Activated CD4-positive, alpha-beta T cell treated with anti-CD3 and anti-CD28 coated beads for 24 hours (primary cell): ENCODE results near the gene ASH1L.
"Not testable (repeated sequence)": the region's sequence is repeated elsewhere in the genome, so short reads cannot be mapped to it uniquely, and the experiment has no call there.

ENCODE experiments used
- DNase-seq, 2 donors: peaks; one replicate each; pipeline ENCODE4 v3.0.0-alpha.2; 2020; ENCODE audit warnings: low read depth in 2 of 2

ASH1L gene

GRCh38 chr1:155307247-155307740, 255.3 kb downstream of the ASH1L start:
- DNase-seq: no peak

GRCh38 chr1:155305881-155306391, 256.7 kb downstream of the ASH1L start:
- no peak for DNase-seq

- DNase-seq: no peak
Observed at GRCh38 chr1:155304558-155305063, 258.0 kb downstream of the ASH1L start.

GRCh38 chr1:155301342-155301841, 261.2 kb downstream of the ASH1L start, which contains the start of gene PKLR:
Gene PKLR, minus strand, starts transcription at chr1:155301438. Its CDS starts 43 bp downstream, at chr1:155301395.
- DNase-seq: no peak

- no peak for DNase-seq
Observed at GRCh38 chr1:155300553-155301329, 261.9 kb downstream of the ASH1L start.

GRCh38 chr1:155300024-155300423, 262.6 kb downstream of the ASH1L start:
- DNase-seq: no peak

- DNase-seq: no peak
Observed at GRCh38 chr1:155297384-155297783, 265.2 kb downstream of the ASH1L start.

GRCh38 chr1:155296661-155297060, 265.9 kb downstream of the ASH1L start:
- DNase-seq: no peak

- DNase-seq: no peak
Observed at GRCh38 chr1:155295942-155296267, 266.7 kb downstream of the ASH1L start.

GRCh38 chr1:155295183-155295941, 267.2 kb downstream of the ASH1L start:
- DNase-seq: no peak

- no peak for DNase-seq
Observed at GRCh38 chr1:155294520-155295182, 268.0 kb downstream of the ASH1L start.

- DNase-seq: no peak
Observed at GRCh38 chr1:155293086-155293749, 269.4 kb downstream of the ASH1L start.

- not testable (repeated sequence) for DNase-seq
Observed at GRCh38 chr1:155291006-155291405, 271.6 kb downstream of the ASH1L start.

GRCh38 chr1:155287987-155288543, 274.5 kb downstream of the ASH1L start:
- no peak for DNase-seq

- no peak for DNase-seq
Observed at GRCh38 chr1:155286544-155286943, 276.1 kb downstream of the ASH1L start.

GRCh38 chr1:155285631-155286044, 277.0 kb downstream of the ASH1L start:
- DNase-seq: no peak
